Brain pericyte (primary cell): ENCODE results near the gene CPLANE1.
"Not testable (repeated sequence)": the region's sequence is repeated elsewhere in the genome, so short reads cannot be mapped to it uniquely, and the experiment has no call there.

Experiments used
- DNase-seq: peaks from one replicate; pipeline ENCODE4 v3.0.0-alpha.2; 2012; ENCODE audit warnings: low read depth, low spot score

The CPLANE1 gene

DNA sequence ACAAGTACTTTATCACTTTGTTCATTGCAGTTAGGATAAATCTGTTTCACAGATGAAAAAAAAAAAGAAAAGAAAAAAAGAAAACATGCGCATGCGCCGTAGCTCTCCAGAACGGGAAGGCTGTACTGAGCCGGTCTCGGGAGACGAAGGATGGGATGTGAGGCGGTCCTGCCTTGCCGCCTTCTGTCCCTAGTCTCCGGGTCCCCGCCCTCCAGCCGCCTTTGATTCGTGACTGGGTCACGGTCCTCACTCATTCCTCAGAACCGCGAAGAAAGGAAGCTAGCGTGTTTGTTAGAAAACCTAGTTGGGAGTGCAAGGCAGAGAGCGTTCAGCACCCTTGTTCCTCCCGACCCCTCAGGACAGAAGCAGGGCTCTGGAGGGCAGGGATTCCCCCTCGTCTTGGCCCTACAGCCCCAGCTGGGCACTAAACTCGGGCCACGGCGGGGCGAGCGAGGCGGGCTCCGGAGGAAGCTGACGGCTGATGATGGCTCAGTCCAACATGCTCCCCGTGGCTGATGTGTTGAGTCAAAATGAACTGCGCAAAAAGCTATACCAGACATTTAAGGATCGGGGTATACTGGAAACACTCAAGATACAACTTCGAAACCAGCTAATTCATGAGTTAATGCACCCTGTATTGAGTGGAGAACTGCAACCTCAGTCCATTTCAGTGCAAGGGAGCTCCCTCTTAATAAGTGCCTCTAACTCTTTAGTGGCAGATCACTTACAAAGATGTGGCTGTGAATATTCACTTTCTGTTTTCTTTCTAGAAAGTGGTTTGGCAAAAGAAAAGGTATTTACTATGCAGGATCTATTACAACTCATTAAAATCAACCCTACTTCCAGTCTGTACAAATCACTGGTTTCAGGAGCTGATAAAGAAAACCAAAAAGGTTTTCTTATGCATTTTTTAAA, 40.0 kb downstream of the CPLANE1 start:
- no peak for DNase-seq

DNA sequence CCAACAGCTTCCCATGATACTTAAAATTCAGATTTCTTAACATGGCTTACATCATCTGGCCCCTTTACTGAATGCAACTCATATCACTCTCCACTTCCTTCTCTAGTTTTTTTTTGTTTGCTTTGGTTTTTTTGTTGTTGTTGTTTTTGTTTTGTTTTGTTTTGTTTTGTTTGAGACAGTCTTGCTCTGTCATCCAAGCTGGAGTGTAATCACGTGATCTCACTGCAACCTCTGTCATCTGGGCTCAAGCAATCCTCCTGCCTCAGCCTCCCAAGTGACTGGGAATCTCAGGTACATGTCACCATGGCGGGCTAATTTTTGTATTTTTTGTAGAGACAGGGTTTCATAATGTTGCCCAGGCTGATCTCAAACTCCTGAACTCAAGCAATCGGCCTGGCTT, 41.4 kb downstream of the CPLANE1 start:
- DNase-seq = no peak

DNA sequence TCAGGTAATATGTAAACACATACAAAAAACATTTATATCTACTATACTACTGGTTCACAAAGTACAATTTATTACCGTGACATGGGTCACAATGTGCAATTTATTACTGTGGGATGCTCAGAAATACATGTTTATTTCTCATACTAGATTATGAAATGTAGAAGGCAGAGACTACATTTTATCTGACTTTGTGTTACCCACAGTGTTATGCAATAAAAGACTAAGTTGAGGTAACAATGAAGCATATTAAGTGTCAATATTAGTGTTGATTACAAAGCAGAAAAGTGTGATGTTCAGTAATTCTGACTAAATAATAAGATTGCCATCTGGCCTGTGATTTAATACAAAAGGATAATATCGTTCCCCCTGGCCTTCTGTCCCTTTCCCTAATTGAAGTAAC, 42.4 kb downstream of the CPLANE1 start:
- no peak for DNase-seq

DNA sequence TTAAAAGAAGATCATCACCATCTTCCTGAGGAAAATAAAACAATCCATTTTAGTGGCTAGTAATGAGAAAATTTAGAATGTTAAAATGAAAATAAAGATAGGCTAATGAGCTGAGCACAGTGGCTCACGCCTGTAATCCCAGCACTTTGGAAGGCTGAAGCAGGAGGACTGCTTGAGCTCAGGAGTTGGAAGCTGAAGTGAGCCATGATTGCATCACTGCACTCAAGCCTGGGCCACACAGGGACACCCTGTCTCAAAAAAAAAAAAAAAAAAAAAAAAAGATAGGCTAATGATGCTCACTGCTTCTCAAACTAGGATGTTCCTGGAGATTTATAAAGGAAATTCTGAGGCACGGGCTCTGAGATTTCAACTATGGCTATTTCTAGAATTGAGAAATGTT, 50.3 kb downstream of the CPLANE1 start:
- DNase-seq = no peak

DNA sequence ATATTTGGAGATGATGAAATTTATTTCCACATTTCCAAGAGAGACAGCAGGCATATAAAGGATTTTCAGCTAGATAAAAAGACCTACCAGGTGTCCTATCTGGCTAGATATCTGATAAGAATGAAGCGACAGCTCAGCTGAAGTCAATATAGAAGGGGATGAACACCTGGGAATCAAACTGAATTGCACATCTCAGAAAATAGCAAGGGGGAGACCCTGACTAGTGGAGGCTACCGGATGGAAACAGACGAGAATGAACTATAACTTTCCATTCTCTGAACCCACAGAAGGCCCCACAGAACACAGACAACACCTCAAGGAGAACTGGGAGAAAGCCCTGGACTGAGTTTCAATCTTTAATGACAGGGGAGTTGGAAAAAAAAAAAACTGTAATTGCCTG, 51.1 kb downstream of the CPLANE1 start:
- DNase-seq = no peak

DNA sequence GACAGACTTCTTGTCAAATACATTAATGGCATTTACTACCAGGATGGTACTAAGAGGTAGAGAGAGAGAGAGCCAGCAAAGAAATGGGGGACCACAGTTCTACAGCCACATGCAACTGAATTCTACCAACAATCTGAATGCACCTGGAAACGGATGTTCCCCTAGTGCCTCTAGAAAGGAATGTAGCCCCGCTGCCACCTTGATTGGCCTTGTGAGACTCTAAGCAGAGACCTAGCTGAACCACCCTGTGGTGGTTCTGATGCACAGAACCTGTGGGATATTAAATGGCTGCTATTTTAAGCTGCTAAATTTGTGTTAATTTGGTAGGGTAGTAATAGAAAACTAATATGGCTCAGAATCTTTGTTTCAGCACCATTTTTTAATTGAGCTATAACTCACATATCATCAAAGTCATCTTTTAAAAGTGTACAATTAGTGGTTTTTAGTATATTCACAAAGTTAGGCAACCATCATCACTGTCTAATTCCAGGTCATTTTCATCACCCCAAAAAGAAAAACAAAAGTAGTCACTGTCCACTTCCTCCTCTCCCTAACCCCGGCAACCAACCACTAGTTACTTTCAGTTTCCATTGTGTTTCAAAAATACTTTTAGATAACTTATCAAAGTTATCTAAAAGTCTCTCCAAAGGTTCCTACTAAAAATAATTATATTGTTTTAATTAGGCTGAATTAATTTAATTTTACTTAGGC, 51.7 kb downstream of the CPLANE1 start:
- DNase-seq = no peak

DNA sequence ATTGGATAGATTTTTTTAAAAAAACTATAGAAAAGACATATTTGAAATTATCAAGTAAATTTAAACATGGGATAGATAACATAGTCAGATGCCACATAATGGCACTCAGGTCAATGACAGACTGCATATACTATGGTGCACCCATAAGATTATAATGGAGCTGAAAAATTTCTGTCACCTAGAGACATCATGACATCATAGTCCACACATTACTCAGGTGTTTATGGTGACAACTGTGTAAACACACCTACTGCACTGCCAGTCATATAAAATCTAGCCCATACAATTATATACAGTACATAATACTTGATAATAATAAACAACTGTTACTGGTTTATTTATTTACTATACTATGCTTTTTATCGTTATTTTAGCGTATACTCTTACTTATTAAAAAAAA, 58.6 kb downstream of the CPLANE1 start:
- DNase-seq = no peak

DNA sequence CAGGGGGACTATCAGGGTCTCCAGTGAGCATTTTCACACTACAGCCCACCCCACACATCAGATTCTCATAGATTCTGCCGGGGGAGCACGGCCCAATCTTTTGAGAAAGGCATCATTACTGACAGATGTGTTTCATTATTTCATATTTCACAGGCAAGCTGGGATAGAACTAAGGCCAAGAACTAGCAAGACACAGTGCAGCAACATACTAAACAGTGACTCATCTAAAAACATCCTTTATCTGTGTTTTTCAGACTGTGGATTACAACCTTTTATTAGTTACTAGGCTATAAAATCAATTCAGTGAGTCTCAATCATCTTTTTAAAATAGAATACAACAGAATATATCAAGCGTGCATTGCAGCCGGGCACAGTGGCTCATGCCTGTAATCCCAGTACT, 59.8 kb downstream of the CPLANE1 start:
- DNase-seq = no peak

DNA sequence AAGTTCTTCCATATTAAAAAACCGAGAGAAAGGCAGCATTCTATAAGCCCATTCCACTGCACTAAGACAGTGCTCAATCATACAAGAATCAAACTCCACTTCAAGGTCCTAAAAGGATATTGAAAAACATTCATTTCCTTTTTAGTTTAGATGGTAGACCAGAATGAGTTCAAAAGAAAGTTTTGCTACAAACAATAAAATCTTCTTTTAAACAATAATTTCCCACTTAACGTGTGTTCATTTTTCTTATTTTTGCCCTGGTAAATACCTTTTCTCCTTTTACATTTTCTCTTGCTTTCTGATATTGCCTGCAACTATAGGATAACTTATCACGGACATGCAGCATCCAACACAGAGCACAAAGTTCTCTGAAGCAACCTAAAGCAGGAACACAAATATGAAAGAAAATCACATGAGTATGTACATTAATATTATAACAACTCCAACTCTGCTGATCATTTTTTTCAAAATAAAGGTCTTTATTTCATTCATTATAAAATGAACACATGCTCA, 61.7 kb downstream of the CPLANE1 start:
- DNase-seq = no peak

DNA sequence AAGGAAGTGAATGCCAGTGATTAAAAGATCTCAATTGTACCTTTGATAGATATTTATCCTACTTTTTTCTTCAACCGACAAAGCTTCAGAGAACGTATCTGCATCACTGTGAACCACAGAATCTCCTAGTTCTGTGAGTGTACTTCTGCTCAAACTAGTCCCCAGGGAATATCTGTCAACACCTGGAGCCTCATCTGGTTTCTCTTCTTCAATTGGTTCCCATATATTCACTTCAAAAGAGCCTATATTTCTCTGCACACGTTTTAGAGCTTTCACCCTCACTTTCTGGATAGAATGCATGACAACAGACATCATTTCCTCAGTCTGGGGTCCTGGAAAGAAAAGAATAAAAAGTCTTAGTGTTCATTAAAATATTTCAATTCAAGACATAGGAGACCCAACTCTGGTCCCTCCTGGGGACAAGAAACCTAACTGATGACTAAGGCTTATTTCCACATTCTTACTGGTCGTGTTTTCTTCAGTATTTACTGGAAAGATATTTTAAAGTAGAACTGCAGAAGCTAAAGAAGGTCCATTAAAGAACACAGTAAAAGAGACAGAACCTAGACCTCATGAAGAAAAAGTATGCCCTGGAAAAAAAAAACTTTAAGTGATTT, 64.3 kb downstream of the CPLANE1 start:
- no peak for DNase-seq

DNA sequence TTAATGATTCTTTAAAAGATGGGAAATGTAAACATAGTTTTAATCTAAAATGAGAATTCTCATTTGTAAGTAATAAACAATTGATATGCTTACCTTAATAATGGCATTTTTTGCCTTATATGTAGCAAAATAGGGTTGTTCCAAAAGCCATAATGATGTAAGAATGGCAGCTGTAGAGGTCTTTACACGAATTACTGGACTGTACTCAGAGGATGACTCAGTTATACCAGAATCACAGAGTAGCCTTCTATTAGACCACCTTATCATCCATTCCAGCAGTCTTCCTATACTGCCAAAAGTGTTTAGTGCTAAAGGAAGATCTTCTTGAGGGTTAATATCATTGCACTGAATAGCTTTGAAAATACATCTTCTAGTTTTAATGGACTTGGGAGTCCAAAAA, 66.5 kb downstream of the CPLANE1 start:
- no peak for DNase-seq

DNA sequence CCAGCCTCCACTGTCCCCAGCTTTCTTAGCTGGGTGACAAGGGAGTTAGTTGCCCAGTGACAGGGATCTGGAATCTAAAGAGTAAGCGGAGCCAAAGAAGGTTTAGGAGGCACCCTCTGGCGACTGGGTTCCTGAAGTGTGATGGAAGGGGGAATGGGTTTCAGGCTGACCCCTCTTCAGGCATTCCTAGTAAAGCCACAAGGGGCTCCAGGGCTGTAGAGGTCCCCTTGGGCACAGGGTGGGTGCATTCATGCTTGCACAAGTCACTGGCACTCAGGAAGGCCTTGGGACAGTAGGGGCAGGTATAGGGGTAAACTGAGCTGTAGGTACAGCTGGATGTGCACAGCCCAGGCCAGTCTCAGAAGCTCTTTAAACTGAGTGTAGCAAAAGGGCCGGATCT, 74.2 kb downstream of the CPLANE1 start:
- no peak for DNase-seq

DNA sequence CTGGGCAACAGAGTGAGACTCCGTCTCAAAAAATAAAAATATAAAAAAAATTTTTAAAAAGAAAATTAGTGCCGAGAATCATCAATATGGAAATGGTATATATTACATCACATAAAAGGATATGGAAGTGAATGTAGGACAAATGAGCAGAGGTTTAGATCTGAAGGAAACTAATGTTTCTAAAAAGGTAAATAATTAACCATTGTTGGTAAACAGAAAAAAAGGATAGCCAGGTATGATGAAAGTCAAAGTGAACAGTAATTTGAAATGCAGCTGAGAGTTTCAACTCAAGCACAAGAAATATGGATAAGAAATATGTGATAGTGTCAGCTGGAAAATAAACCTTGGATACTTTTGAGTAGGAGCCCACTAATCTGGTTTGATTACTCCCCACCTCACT, 76.2 kb downstream of the CPLANE1 start:
- no peak for DNase-seq

DNA sequence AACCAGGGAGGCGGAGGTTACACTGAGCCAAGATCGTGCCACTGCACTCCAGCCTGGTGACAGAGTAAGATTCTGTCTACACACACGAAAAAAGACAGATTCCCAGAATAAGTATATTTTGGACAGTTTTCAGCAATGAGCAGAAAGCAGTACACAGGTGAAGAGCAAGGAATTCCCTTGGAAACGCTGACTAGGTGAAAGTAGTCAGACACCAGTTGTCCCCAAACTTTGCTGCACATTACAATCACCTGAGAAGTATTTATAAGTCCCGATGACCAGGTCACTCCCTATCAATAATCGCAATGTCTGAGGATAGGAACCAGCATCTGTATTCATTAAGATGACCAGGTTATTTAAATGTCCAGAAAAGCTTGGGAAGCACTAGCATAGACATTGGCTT, 78.3 kb downstream of the CPLANE1 start:
- no peak for DNase-seq

DNA sequence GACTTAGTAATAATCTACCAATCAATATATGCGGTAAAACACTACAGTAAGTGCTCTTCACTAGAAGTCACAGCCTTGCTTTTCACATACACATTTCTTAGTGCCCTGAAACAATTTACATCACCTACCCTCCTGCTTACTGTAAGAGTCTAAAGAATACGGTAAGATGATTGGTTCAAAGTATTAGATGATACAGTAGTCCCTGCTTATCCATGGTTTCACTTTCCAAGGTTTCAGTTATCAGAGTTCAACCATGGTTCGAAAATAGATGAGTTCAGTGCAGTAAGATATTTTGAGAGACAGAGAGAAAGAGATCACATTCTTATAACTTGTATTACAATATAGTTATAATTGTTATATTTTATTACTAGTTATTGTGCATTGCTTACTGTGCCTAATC, 83.0 kb downstream of the CPLANE1 start:
- DNase-seq = no peak

DNA sequence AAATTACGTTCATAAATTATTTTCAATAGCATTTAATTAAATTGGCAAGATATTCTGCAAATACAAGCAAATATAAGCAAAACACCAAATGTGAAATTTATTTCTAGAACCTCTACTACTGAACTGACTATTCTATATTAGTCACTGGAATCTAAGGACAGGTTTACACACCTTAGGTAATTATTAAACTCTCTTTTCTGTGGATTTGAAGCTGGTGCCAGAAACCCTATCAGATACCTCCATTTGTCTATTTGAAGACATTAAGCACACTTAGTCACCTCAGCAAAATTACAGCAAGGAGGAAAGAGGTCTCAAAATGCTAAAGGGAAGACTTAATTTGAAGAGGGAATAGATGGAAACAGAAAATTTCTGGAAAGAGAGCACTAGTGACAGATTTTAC, 83.4 kb downstream of the CPLANE1 start:
- no peak for DNase-seq

DNA sequence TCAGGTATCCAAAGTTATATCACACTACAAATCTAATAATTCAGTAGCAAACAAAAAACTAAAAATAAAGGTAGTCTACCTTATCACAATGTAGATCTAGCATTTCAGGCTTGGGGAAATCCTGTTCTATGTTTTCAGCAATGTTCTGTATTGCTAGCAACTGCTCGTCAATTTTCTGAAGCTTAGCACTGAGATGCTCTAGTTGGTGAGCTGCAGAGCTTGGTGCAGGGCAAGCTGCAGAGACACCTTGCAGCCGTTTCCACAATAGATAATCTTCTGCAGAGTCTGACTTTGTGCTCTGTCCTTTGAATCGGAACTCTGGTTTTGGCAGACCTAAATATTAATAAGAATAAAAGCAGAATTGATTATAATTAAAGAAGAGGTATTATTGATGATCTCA, 95.5 kb downstream of the CPLANE1 start:
- DNase-seq = no peak

DNA sequence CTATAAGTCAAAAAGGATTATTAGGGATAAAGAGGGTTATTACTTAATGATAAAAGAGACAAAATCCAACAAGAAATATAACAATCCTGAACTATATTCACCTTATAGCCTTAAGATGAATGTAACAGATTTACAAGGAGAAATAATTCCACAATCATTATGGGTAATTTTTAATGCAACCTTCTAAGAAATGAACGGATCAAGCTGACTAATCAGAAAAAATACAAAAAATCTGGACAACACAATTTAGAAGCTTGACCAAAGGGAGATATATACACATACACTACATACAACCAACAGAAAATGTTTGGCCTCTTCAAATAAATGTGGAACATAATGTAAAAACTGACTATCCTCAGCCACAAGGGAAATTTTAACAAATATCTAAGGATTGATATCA, 102.3 kb downstream of the CPLANE1 start:
- no peak for DNase-seq

DNA sequence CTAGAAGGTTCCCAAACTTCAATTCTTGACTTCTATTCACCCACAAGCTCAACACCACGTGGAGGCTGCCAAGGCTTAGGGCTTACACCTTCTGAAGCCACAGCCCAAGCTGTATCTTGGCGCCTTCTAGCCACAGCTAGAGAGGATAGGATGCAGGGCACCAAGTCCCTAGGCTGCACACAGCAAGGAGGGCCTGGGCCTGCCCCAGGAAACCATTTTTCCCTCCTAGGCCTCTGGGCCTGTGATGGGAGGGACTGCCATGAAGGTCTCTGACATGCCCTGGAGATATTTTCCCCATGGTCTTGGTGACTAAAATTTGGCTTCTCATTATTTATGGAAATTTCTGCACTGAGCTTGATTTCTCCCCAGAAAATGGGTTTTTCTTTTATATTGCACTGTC, 112.5 kb downstream of the CPLANE1 start:
- no peak for DNase-seq

DNA sequence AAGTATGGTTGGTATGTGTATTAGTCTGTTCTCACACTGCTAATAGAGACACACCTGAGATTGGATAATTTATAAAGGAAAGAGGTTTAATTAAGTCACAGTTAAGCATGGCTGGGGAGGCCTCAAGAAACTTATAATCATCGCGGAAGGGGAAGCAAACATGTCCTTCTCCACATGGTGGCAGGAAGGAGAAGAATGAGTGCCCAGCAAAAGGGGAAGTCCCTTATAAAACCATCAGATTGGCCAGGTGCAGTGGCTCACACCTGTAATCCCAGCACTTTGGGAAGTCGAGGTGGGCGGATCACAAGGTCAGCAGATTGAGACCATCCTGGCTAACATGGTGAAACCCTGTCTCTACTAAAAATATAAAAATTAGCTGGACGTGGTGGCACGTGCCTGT, 113.9 kb downstream of the CPLANE1 start:
- not testable (repeated sequence) for DNase-seq

DNA sequence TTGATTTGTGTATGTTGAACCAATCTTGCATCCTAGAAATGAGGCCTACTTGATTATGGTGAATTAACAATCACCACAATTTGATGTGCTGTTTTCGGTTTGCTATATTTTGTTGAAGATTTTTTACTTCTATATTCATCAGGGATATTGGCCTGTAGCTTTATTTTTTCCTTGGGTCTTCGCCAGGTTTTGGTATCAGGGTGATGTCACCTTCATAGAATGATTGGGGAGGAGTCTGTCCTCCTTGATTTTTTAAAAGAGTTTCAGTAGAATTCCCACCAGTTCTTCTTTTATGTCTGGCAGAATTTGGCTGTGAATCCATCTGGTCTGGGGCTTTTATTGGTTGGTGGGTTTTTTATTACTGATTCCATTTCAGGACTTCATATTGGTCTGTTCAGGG, 115.2 kb downstream of the CPLANE1 start:
- DNase-seq = no peak

DNA sequence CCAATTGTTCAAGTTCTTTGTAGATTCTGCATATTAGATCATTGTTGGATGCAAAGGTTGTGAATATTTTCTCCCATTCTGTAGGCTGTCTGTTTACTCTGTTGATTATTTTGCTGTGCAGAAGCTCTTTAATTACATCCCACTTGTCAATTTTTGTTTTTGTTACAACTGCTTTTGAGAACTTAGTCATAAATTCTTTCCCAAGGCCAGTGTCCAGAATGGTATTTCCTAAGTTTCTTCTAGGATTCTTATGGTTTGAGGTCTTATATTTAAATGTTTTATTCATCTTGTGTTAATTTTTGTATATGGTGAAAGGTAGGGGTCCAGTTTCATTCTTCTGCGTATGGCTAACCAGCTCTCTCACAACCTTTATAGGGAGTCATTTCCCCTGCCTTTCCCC, 116.5 kb downstream of the CPLANE1 start:
- DNase-seq = no peak

DNA sequence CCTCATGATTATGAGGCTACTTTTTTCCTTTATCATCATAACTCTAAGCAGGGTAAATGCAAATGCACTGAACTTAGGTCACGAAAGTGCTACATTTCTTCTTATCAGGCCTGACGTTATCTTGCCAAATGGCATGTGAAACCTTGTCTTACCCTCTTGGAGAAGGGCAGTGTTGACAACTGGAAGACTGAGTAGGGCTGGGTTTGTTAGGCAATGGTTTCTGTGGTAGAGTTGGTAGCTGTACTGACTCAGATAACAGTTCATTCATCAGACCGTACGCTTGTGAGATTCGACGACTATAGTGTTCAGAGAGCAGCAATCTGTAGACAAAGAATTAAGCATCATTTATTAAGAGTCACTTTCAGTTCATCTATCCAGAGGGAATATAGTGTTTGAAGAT, 127.7 kb downstream of the CPLANE1 start:
- no peak for DNase-seq
